ENCODE results near the gene LYRM2. TPM values are rescaled to one million over a fixed set of nuclear protein-coding genes. Genes with fewer than 3 reads are reported as not detected.

LYRM2 gene
- total and polyA plus RNA-seq, 7 donors, result 15.0 to 39.6 (median 25.7) TPM

- Histone ChIP-seq H3K4me1 (no peaks in the 10 kb centered on the region), H3K27me3 (no peaks in the 10 kb centered on the region), H3K4me3 (no peak overlapping the region), H3K9me3 (peaks cover 0 to 10% (median 0%) of the 10 kb centered on the region in 4 donors), H3K27ac (no peak overlapping the region), H3K36me3 (no peaks in the 10 kb centered on the region)
- intact Hi-C loops (cut with DNase I), result no loop called here
- no peak for DNase-seq
- TF ChIP-seq CTCF (IDR thresholded peaks at IDR 0.05) (no peak), POLR2AphosphoS5 (IDR thresholded peaks at IDR 0.05) (no peak), EP300 (IDR thresholded peaks at IDR 0.05) (no peak), POLR2A (IDR thresholded peaks at IDR 0.05) (no peak)
- 57 to 79% methylated on average over 4 of the region's 4 CpGs for WGBS, 2 donors
Observed at GRCh38 chr6:89555031-89555430, 83.5 kb downstream of the LYRM2 start.

DNA sequence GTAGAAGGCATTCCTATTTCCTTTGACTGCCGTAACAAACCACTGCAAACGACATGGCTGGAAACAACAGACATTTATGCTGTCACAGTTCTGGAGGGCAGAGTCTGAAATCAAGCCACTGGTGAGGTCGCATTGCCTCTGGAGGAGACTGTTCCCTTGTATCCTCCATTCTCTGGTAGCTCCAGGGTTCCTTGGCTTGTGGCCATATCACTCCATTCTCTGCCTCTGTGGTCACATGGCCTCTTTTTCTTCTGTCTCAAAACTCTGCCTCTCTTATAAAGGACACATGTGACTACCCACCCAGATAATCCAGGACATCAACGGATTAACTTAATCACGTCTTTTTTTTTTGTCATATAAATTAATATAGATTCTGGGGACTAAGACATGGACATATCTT, 84.4 kb downstream of the LYRM2 start:
- no peak for TF ChIP-seq CTCF (IDR thresholded peaks at IDR 0.05)
- TF ChIP-seq EP300 (IDR thresholded peaks at IDR 0.05), result no peak
- TF ChIP-seq POLR2AphosphoS5 (IDR thresholded peaks at IDR 0.05), result no peak
- TF ChIP-seq POLR2A (IDR thresholded peaks at IDR 0.05), result no peak
- WGBS, 2 donors, result 89 to 92% methylated on average over 5 of the region's 5 CpGs

DNA sequence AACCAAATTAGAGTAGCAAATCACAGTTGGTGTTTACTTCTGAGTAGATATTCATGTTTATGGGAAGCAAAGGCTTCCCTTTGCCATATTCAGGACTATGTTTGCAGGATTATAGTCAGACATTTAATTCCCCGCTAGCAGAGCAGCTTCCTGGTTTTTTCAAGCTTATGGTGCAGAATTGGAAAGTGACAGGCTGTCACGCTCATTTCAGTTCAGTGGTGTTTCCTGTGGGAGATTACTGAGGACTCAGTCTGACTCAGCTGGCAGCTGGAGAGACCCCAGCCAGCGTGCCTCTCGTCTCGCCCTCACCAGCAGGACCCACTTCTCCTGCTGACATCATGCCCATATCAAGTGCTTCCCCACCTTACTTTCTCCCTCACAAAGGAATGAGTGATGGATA, 85.1 kb downstream of the LYRM2 start:
- Histone ChIP-seq H3K4me3 (no peak overlapping the region), H3K9me3 (peaks cover 0 to 10% (median 0%) of the 10 kb centered on the region in 4 donors), H3K27ac (no peak overlapping the region), H3K36me3 (no peaks in the 10 kb centered on the region), H3K27me3 (no peaks in the 10 kb centered on the region), H3K4me1 (no peaks in the 10 kb centered on the region)
- intact Hi-C loops (cut with DNase I), result no loop called here
- TF ChIP-seq EP300 (IDR thresholded peaks at IDR 0.05), result no peak
- no peak for TF ChIP-seq POLR2A (IDR thresholded peaks at IDR 0.05)
- TF ChIP-seq POLR2AphosphoS5 (IDR thresholded peaks at IDR 0.05), result no peak
- TF ChIP-seq CTCF (IDR thresholded peaks at IDR 0.05), result no peak
- WGBS, 2 donors, result 82 to 86% methylated on average over 5 of the region's 5 CpGs
- no peak for DNase-seq

More for the DNA sequence above, 84.4 kb downstream of the LYRM2 start:
- Histone ChIP-seq H3K27me3 (no peaks in the 10 kb centered on the region), H3K4me1 (no peaks in the 10 kb centered on the region), H3K36me3 (no peaks in the 10 kb centered on the region), H3K27ac (no peak overlapping the region), H3K4me3 (no peak overlapping the region), H3K9me3 (peaks cover 0 to 10% (median 0%) of the 10 kb centered on the region in 4 donors)
- no peak for DNase-seq
- intact Hi-C loops (cut with DNase I), result no loop called here

DNA sequence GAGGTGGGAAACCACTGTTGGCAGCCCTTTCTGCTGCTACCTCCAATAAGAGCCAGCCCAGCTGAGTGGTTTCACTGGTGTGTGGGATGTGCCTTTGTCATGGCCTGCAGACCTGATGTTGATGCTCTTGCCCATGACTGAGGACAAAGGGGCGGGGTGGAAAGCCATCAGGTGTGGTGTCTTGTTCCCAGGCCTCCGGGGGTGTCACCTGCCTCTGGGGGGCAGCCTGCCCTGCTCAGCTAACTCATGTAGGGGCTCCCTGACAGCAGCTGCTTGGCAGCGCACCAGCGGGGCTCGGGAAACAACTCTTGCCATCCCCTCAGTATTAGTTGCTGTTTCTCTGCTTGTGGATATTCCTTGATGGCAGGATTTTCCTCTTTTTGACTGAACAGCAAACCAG, 91.3 kb downstream of the LYRM2 start:
- Histone ChIP-seq H3K27me3 (no peaks in the 10 kb centered on the region), H3K9me3 (no peaks in the 10 kb centered on the region), H3K36me3 (no peaks in the 10 kb centered on the region), H3K27ac (no peak overlapping the region), H3K4me3 (no peak overlapping the region), H3K4me1 (no peaks in the 10 kb centered on the region)
- TF ChIP-seq CTCF (IDR thresholded peaks at IDR 0.05), result no peak
- no peak for TF ChIP-seq POLR2AphosphoS5 (IDR thresholded peaks at IDR 0.05)
- no peak for TF ChIP-seq POLR2A (IDR thresholded peaks at IDR 0.05)
- intact Hi-C loops (cut with DNase I), result no loop called here
- no peak for DNase-seq
- 80 to 87% methylated on average over 5 of the region's 5 CpGs for WGBS, 2 donors

GRCh38 chr6:89542866-89543265, 95.7 kb downstream of the LYRM2 start:
- Histone ChIP-seq H3K27ac (no peak overlapping the region), H3K27me3 (no peaks in the 10 kb centered on the region), H3K36me3 (no peaks in the 10 kb centered on the region), H3K9me3 (no peaks in the 10 kb centered on the region), H3K4me3 (no peak overlapping the region), H3K4me1 (no peaks in the 10 kb centered on the region)
- no peak for DNase-seq
- intact Hi-C loops (cut with DNase I), result no loop called here
- 19 to 63% methylated on average over 3 of the region's 3 CpGs for WGBS, 2 donors
- TF ChIP-seq EP300 (IDR thresholded peaks at IDR 0.05), result no peak
- TF ChIP-seq POLR2A (IDR thresholded peaks at IDR 0.05), result no peak
- no peak for TF ChIP-seq POLR2AphosphoS5 (IDR thresholded peaks at IDR 0.05)
- TF ChIP-seq CTCF (IDR thresholded peaks at IDR 0.05), result no peak
